GM23338 (cell line): ENCODE measurements around the gene LSM2. TPM values are rescaled to one million over a fixed set of nuclear protein-coding genes. Genes with fewer than 3 reads are reported as not detected.

Source experiments
- ATAC-seq: fragments of 200-7000 bp; cut with Tn5 transposase; 3 replicates; pipeline ENCODE4 v1.9.1; 2020
- DNase-seq: peaks from one replicate; pipeline ENCODE4 v3.0.0-alpha.2; 2015; ENCODE audit warnings: low spot score
- H2AFZ ChIP-seq: fragments of 200-600 bp; sonication (generic); 2 replicates; pipeline ENCODE4 v1.8.0; 2016; ENCODE audit warnings: antibody characterized with exemption, mild to moderate bottlenecking, moderate library complexity
- H3F3A ChIP-seq: fragments of 200-600 bp; sonication (generic); replicated peaks from 2 replicates; pipeline ENCODE4 v1.8.0; 2017; ENCODE audit warnings: antibody characterized with exemption, mixed run types, low read depth
- H3K27ac ChIP-seq: fragments of 200-600 bp; sonication (generic); 2 replicates; pipeline ENCODE4 v1.6.1; 2016; ENCODE audit warnings: low read depth
- H3K27me3 ChIP-seq: fragments of 200-600 bp; sonication (generic); 2 replicates; pipeline ENCODE4 v1.8.0; 2016; ENCODE audit warnings: mild to moderate bottlenecking, mixed run types, moderate library complexity; ENCODE audit not compliant: insufficient read depth
- H3K36me3 ChIP-seq: fragments of 200-600 bp; sonication (generic); 2 replicates; pipeline ENCODE4 v1.8.0; 2016; ENCODE audit warnings: mild to moderate bottlenecking; ENCODE audit not compliant: insufficient read depth
- H3K4me1 ChIP-seq: fragments of 200-600 bp; sonication (generic); 2 replicates; pipeline ENCODE4 v1.8.0; 2016; ENCODE audit warnings: mild to moderate bottlenecking, moderate library complexity; ENCODE audit not compliant: insufficient read depth
- H3K4me2 ChIP-seq: fragments of 200-600 bp; sonication (generic); 2 replicates; pipeline ENCODE4 v1.7.1; 2017; ENCODE audit warnings: mixed run types
- H3K4me3 ChIP-seq: fragments of 200-600 bp; sonication (generic); 2 replicates; pipeline ENCODE4 v1.6.1; 2016; ENCODE audit warnings: mixed run types
- H3K79me2 ChIP-seq: fragments of 200-600 bp; sonication (generic); replicated peaks from 2 replicates; pipeline ENCODE4 v1.8.0; 2017; ENCODE audit warnings: mild to moderate bottlenecking; ENCODE audit not compliant: insufficient read depth
- H3K9me2 ChIP-seq: fragments of 200-600 bp; sonication (generic); 2 replicates; pipeline ENCODE4 v1.8.0; 2017; ENCODE audit not compliant: insufficient read depth
- H4K20me1 ChIP-seq: fragments of 200-600 bp; sonication (generic); replicated peaks from 2 replicates; pipeline ENCODE4 v1.8.0; 2017; ENCODE audit warnings: mild to moderate bottlenecking; ENCODE audit not compliant: insufficient read depth
- H3K27ac Mint-ChIP-seq: 2 replicates; pipeline ENCODE4 v1.8.0; 2020; ENCODE audit warnings: inconsistent platforms, mild to moderate bottlenecking, moderate library complexity, mixed read lengths
- H3K27me3 Mint-ChIP-seq: 3 replicates; pipeline ENCODE4 v1.8.0; 2022; ENCODE audit warnings: low read depth, mild to moderate bottlenecking, moderate library complexity, mixed read lengths, inconsistent platforms; ENCODE audit not compliant: insufficient read depth, poor library complexity
- H3K36me3 Mint-ChIP-seq: 3 replicates; pipeline ENCODE4 v1.8.0; 2021; ENCODE audit warnings: low read depth, mild to moderate bottlenecking, inconsistent platforms, moderate library complexity, mixed read lengths
- H3K4me1 Mint-ChIP-seq: 3 replicates; pipeline ENCODE4 v1.8.0; 2020; ENCODE audit warnings: mild to moderate bottlenecking, inconsistent platforms, mixed read lengths
- H3K4me3 Mint-ChIP-seq: 3 replicates; pipeline ENCODE4 v1.8.0; 2021; ENCODE audit warnings: moderate library complexity, mild to moderate bottlenecking, inconsistent platforms, mixed read lengths
- H3K9me3 Mint-ChIP-seq: 3 replicates; pipeline ENCODE4 v1.8.0; 2020; ENCODE audit warnings: moderate library complexity, mild to moderate bottlenecking, inconsistent platforms, mixed read lengths
- CREB1 ChIP-seq: fragments of 250-450 bp; sonication (Bioruptor Pico); IDR thresholded peaks from 2 replicates; pipeline ENCODE4 v1.5.0; 2020; ENCODE audit warnings: low read depth, mild to moderate bottlenecking, moderate library complexity
- ETS1 ChIP-seq: IDR thresholded peaks from 2 replicates; pipeline ENCODE4 v1.6.1; 2016; ENCODE audit warnings: antibody characterized with exemption
- EZH2 ChIP-seq: fragments of 200-600 bp; sonication (generic); IDR thresholded peaks from one replicate; pipeline ENCODE4 v1.8.0; 2017; ENCODE audit warnings: antibody characterized with exemption, mild to moderate bottlenecking, low read depth; ENCODE audit not compliant: unreplicated experiment
- EZH2phosphoT487 ChIP-seq: fragments of 200-600 bp; sonication (generic); IDR thresholded peaks from one replicate; pipeline ENCODE4 v1.8.1; 2018; ENCODE audit warnings: antibody characterized with exemption; ENCODE audit not compliant: unreplicated experiment
- JUNB ChIP-seq: IDR thresholded peaks from one replicate; pipeline ENCODE4 v1.6.1; 2016; ENCODE audit warnings: antibody characterized with exemption; ENCODE audit not compliant: unreplicated experiment
- POLR2AphosphoS5 ChIP-seq: IDR thresholded peaks from 2 replicates; pipeline ENCODE4 v1.6.1; 2016; ENCODE audit warnings: antibody characterized with exemption, low read depth
- REST ChIP-seq: IDR thresholded peaks from one replicate; pipeline ENCODE4 v1.6.1; 2018; ENCODE audit warnings: antibody characterized with exemption; ENCODE audit not compliant: unreplicated experiment
- STAT1 ChIP-seq: IDR thresholded peaks from one replicate; pipeline ENCODE4 v1.6.1; 2016; ENCODE audit warnings: antibody characterized with exemption; ENCODE audit not compliant: unreplicated experiment
- ZNF114 ChIP-seq: fragments of 250-450 bp; sonication (Bioruptor Pico); IDR thresholded peaks from 2 replicates; pipeline ENCODE4 v1.5.0; 2020; ENCODE audit warnings: mild to moderate bottlenecking, moderate library complexity
- ZNF331 ChIP-seq: fragments of 250-450 bp; sonication (Bioruptor Pico); IDR thresholded peaks from 2 replicates; pipeline ENCODE4 v1.5.0; 2020; ENCODE audit warnings: low read depth, mild to moderate bottlenecking, moderate library complexity
- ZNF462 ChIP-seq: fragments of 250-450 bp; sonication (Bioruptor Pico); IDR thresholded peaks from 2 replicates; pipeline ENCODE4 v1.5.0; 2020; ENCODE audit warnings: mild to moderate bottlenecking, moderate library complexity
- polyA plus RNA-seq: library from polyadenylated mRNA; unstranded; fragments of >200 nt; fragmentation: Nextera tagmentation; extraction: Ambion mirVana; gene quantifications from 2 replicates; pipeline ENCODE4 v1.2.1, GENCODE V29; 2016
- total RNA-seq: library from RNA; depleted of rRNA; stranded (reverse); fragments of >200 nt; shearing (Covaris generic); gene quantifications from 2 replicates; pipeline ENCODE4 v1.2.3, GENCODE V29; 2014

Gene LSM2
- total and polyA plus RNA-seq, 2 experiments from 2014 or later = 106 to 140 TPM

- TF ChIP-seq REST (no peak), CREB1 (no peak), EZH2phosphoT487 (no peak), ZNF331 (CRISPR knock-in tag) (no peak)
These were observed 56.2 kb downstream of the LSM2 start (continued) for GRCh38 chr6:31750411-31751022.

GRCh38 chr6:31749301-31750036 is 57.3 kb downstream of the LSM2 start:
- Histone ChIP-seq H3F3A (0 out of 2 replicates have a peak, but pooled peaks cover 4% of the 10 kb centered on the region), H4K20me1 (no peaks in the 10 kb centered on the region; the same call in 1 of the 2 replicates), H2AFZ (no peak overlapping the region), H3K27me3 (no peaks in the 10 kb centered on the region), H3K4me3 (no peak overlapping the region), H3K4me2 (no peak overlapping the region), H3K4me1 (no peaks in the 10 kb centered on the region), H3K27ac (no peak overlapping the region), H3K79me2 (no peaks in the 10 kb centered on the region), H3K36me3 (no peaks in the 10 kb centered on the region), H3K9me2 (no peaks in the 10 kb centered on the region)
- Mint-ChIP-seq H3K27ac (no peak overlapping the region), H3K4me1 (peaks cover 6% of the 10 kb centered on the region), H3K36me3 (peaks cover 13% of the 10 kb centered on the region), H3K27me3 (peaks cover 8% of the 10 kb centered on the region), H3K9me3 (no peaks in the 10 kb centered on the region), H3K4me3 (no peak overlapping the region)
- DNase-seq (no peak), ATAC-seq (no peak)
- no peak for TF ChIP-seq JUNB
- no peak for TF ChIP-seq STAT1
- TF ChIP-seq ZNF462 = no peak
- TF ChIP-seq ETS1 = no peak
- TF ChIP-seq ZNF114 (CRISPR knock-in tag) = no peak
- no peak for TF ChIP-seq EZH2
- no peak for TF ChIP-seq POLR2AphosphoS5
